Heart left ventricle (tissue), 16 donors: ENCODE data around the gene AAK1. TPM values are rescaled to one million over a fixed set of nuclear protein-coding genes. Genes with fewer than 3 reads are reported as not detected.
A peak's percentile ranks its signal among the peaks of the same experiment; 100 is the strongest.

Source experiments
- ATAC-seq, 4 donors: fragments of 200-7000 bp; cut with Tn5 transposase; one replicate each; pipeline ENCODE4 v1.9.1; 2020 to 2022; ENCODE audit warnings: moderate library complexity in 4 of 4, mild to moderate bottlenecking in 3 of 4, moderate number of reproducible peaks in 1 of 4
- DNase-seq, 5 donors: peaks; one replicate each; pipeline ENCODE4 v3.0.0-alpha.2; 2020
- H3K27ac ChIP-seq, 12 donors: fragments of 200-600 bp; sonication (generic) in 4 of 12; one replicate each; pipeline versions ENCODE4 v1.5.0 to v1.8.0; 2016 to 2022; ENCODE audit warnings: mild to moderate bottlenecking in 2 of 12
- H3K27me3 ChIP-seq, 9 donors: fragments of 200-600 bp; sonication (generic) in 2 of 9; one replicate each; pipeline versions ENCODE4 v1.5.1 to v1.8.0; 2016 to 2022; ENCODE audit warnings: mild to moderate bottlenecking in 3 of 9
- H3K36me3 ChIP-seq, 9 donors: fragments of 200-600 bp; sonication (generic) in 2 of 9; one replicate each; pipeline versions ENCODE4 v1.5.0 to v1.8.0; 2018 to 2022; ENCODE audit warnings: mild to moderate bottlenecking in 2 of 9
- H3K4me1 ChIP-seq, 12 donors: fragments of 200-600 bp; sonication (generic) in 4 of 12; one replicate each; pipeline versions ENCODE4 v1.5.0 to v1.8.0; 2016 to 2022; ENCODE audit warnings: mild to moderate bottlenecking in 3 of 12
- H3K4me3 ChIP-seq, 12 donors: fragments of 200-600 bp; sonication (generic) in 4 of 12; one replicate each; pipeline versions ENCODE4 v1.5.0 to v1.8.0; 2017 to 2022; ENCODE audit warnings: mild to moderate bottlenecking in 9 of 12, moderate library complexity in 4 of 12
- H3K9me3 ChIP-seq, 12 donors: fragments of 200-600 bp; sonication (generic) in 4 of 12; one replicate each; pipeline versions ENCODE4 v1.5.0 to v1.8.0; 2016 to 2022; ENCODE audit warnings: mild to moderate bottlenecking in 1 of 12
- CTCF ChIP-seq, 12 donors: fragments of 200-600 bp; sonication (generic) in 4 of 12; IDR thresholded peaks; one replicate each; pipeline versions ENCODE4 v1.5.0 to v1.8.0; 2018 to 2022; ENCODE audit warnings: antibody characterized with exemption in 12 of 12, mild to moderate bottlenecking in 5 of 12
- POLR2A ChIP-seq, 2 donors: fragments of 450-650 bp; IDR thresholded peaks; one replicate each; pipeline ENCODE4 v1.6.1; 2017; ENCODE audit warnings: antibody characterized with exemption in 2 of 2, mild to moderate bottlenecking in 2 of 2, moderate library complexity in 2 of 2
- WGBS, 4 donors: extraction: QIAGEN DNeasy Blood & Tissue Kit in 2 of 4; methylation state at CpG; one replicate each; pipeline versions ENCODE4 v1.1.5 to v1.1.7; 2013 to 2018; 5-methylcytosine and 5-hydroxymethylcytosine counted together
- intact Hi-C, 10 donors: fragments of 100-400 bp; cut with DNase I; formaldehyde crosslinking; loops; one replicate each; pipeline versions ENCODE4 v1.11.1 to v1.14.2; 2022
- polyA plus RNA-seq, 2 donors: library from polyadenylated mRNA; stranded (reverse); fragments of 200-250 nt; gene quantifications; one replicate each; pipeline ENCODE4 v1.2.3, GENCODE V29; 2013
- total RNA-seq, 9 donors: library from RNA; depleted of rRNA in 2 of 9; stranded (reverse); fragments of >200 nt in 2 of 9; fragmentation: NEBNext Ultra II Directional in 3 of 9; extraction: Animal tissue kit (Norgen Biotek cat#: 25700) in 3 of 9; gene quantifications; one replicate each; pipeline versions ENCODE4 v1.1.0 to v1.2.4, GENCODE V29; 2016 to 2023
- donor health status: ischemic (EF 13 %, LVEDD 7.1; RV severe dilation, severe dysfunction).
- donor health status: healthy with polysubstance abuse.
- donor health status: DM: no; HTN: yes; CAD: no.
- donor health status: DM: no; HTN: no; CAD: no.
- donor health status: ischemic (EF 25% LVEDD 6.9; RV normal size, moderate dysfunction).
- donor health status: ischemic (EF 25% LVEDD 5.7; RV mildly dilated, moderate dysfunction).
- donor health status: healthy.
- donor health status: DM: yes; HTN: yes; CAD: no.
- donor health status: ischemic (EF 35%, LVEDD 5.7; RV mildly dilated, moderate dysfunction).
- donor health status: nonischemic (EF 11% LVEDD 7.7; RV severe dilation, severe dysfunction).
- donor health status: DM: yes; HTN: yes; CAD: no.
- donor health status: PGD.
- donor health status: ischemic (EF 29% LVEDD 5.4; RV normal size, mild dysfunction).
- donor health status: nonischemic (EF 23%, LVEDD 6.1; RV moderate dilation, normal function).

The AAK1 gene
- total and polyA plus RNA-seq, 11 donors: 34.4 to 167 (median 122) TPM

GRCh38 chr2:69465513-69466456 is 177.8 kb downstream of the AAK1 start:
- TF ChIP-seq CTCF (IDR thresholded peaks at IDR 0.05) (no peak), POLR2A (IDR thresholded peaks at IDR 0.05) (no peak)
- H3K36me3 ChIP-seq: peaks cover 0 to 26% (median 11%) of the 10 kb centered on the region in 9 donors
- 75 to 80% (median 78%) methylated on average over 11 to 14 of the region's 14 CpGs for WGBS, 4 donors
- H3K27ac ChIP-seq: peak overlapping the region in 11 of 12 donors; percentile 29 to 72 (median 60)
- H3K9me3 ChIP-seq: no peaks in the 10 kb centered on the region
- H3K4me1 ChIP-seq: peaks cover 0 to 31% (median 12%) of the 10 kb centered on the region in 12 donors
- H3K4me3 ChIP-seq: no peak overlapping the region
- intact Hi-C loops: no loop called here
- ATAC-seq: peak; percentile 53 to 79 (median 67)
- no peaks in the 10 kb centered on the region for H3K27me3 ChIP-seq
- peak; percentile 65 to 81 (median 69) for DNase-seq

- peak overlapping the region in 10 of 12 donors; percentile 17 to 72 (median 59) for H3K27ac ChIP-seq
- intact Hi-C loops: no loop called here
- TF ChIP-seq POLR2A (IDR thresholded peaks at IDR 0.05): no peak
- no peak for TF ChIP-seq CTCF (IDR thresholded peaks at IDR 0.05)
- peaks cover 0 to 29% (median 12%) of the 10 kb centered on the region in 12 donors for H3K4me1 ChIP-seq
- peaks cover 0 to 32% (median 12%) of the 10 kb centered on the region in 9 donors for H3K36me3 ChIP-seq
- ATAC-seq (peak in 3 of 4 donors; percentile 71 to 78 (median 73)), DNase-seq (peak in 3 of 5 donors; percentile 15 to 55 (median 42))
- 46 to 73% (median 58%) methylated on average over 3 of the region's 3 CpGs for WGBS, 4 donors
- H3K9me3 ChIP-seq: no peaks in the 10 kb centered on the region
- H3K27me3 ChIP-seq: no peaks in the 10 kb centered on the region
- H3K4me3 ChIP-seq: no peak overlapping the region
Measured at GRCh38 chr2:69464575-69464974, 179.0 kb downstream of the AAK1 start.

- Histone ChIP-seq H3K36me3 (peaks cover 0 to 32% (median 12%) of the 10 kb centered on the region in 9 donors), H3K4me3 (no peak overlapping the region), H3K27ac (no peak overlapping the region), H3K9me3 (no peaks in the 10 kb centered on the region), H3K27me3 (no peaks in the 10 kb centered on the region), H3K4me1 (peaks cover 0 to 22% (median 9%) of the 10 kb centered on the region in 12 donors)
- no peak for DNase-seq
- ATAC-seq: no peak
- TF ChIP-seq CTCF (IDR thresholded peaks at IDR 0.05) (no peak), POLR2A (IDR thresholded peaks at IDR 0.05) (no peak)
- intact Hi-C loops: no loop called here
- WGBS, 4 donors: 97 to 99% (median 98%) methylated on average over 3 of the region's 3 CpGs
Measured at GRCh38 chr2:69462780-69463179, 180.8 kb downstream of the AAK1 start.

- H3K4me3 ChIP-seq: no peak overlapping the region
- ATAC-seq: no peak
- H3K36me3 ChIP-seq: peaks cover 0 to 32% (median 12%) of the 10 kb centered on the region in 9 donors
- no peaks in the 10 kb centered on the region for H3K27me3 ChIP-seq
- intact Hi-C loops: no loop called here
- no peak for DNase-seq
- WGBS, 4 donors: 93 to 97% (median 95%) methylated on average over 6 of the region's 6 CpGs
- TF ChIP-seq CTCF (IDR thresholded peaks at IDR 0.05) (no peak), POLR2A (IDR thresholded peaks at IDR 0.05) (no peak)
- H3K4me1 ChIP-seq: peaks cover 0 to 22% (median 9%) of the 10 kb centered on the region in 12 donors
- H3K9me3 ChIP-seq: no peaks in the 10 kb centered on the region
- H3K27ac ChIP-seq: no peak overlapping the region
Measured at GRCh38 chr2:69461404-69461803, 182.1 kb downstream of the AAK1 start.
